ENCODE data around the gene MYO1B. TPM values are rescaled to one million over a fixed set of nuclear protein-coding genes. Genes with fewer than 3 reads are reported as not detected.

The MYO1B gene
- total RNA-seq, 1 donor from 2014 or later = 195 TPM

GRCh38 chr2:191318037-191318728 is 73.0 kb downstream of the MYO1B start:
- DNase-seq (ENCODE audit: low spot score) = no peak
- ATAC-seq = peak; percentile 50

- DNase-seq (ENCODE audit: low spot score) = no peak
- peak; percentile 77 for ATAC-seq
These were observed 73.5 kb downstream of the MYO1B start for GRCh38 chr2:191318729-191319078.

- DNase-seq (ENCODE audit: low spot score) (no peak), ATAC-seq (peak; percentile 11)
These were observed 74.0 kb downstream of the MYO1B start for GRCh38 chr2:191319186-191319585.

GRCh38 chr2:191320881-191321280 is 75.7 kb downstream of the MYO1B start:
- DNase-seq (ENCODE audit: low spot score) = no peak
- ATAC-seq = no peak

GRCh38 chr2:191321861-191322662 is 76.9 kb downstream of the MYO1B start:
- DNase-seq (ENCODE audit: low spot score) (no peak), ATAC-seq (no peak)

GRCh38 chr2:191322828-191323506 is 77.8 kb downstream of the MYO1B start:
- DNase-seq (ENCODE audit: low spot score) (no peak), ATAC-seq (no peak)

- DNase-seq (ENCODE audit: low spot score) = no peak
- ATAC-seq = no peak
These were observed 80.6 kb downstream of the MYO1B start for GRCh38 chr2:191325651-191326365.

- no peak for ATAC-seq
- DNase-seq (ENCODE audit: low spot score) = no peak
These were observed 82.3 kb downstream of the MYO1B start for GRCh38 chr2:191327484-191327883.

- DNase-seq (ENCODE audit: low spot score) = no peak
- peak; percentile 53 for ATAC-seq
These were observed 83.1 kb downstream of the MYO1B start for GRCh38 chr2:191328150-191328809.

- DNase-seq (ENCODE audit: low spot score) = no peak
- no peak for ATAC-seq
These were observed 84.6 kb downstream of the MYO1B start for GRCh38 chr2:191329841-191330240.

- no peak for DNase-seq (ENCODE audit: low spot score)
These were observed 88.7 kb downstream of the MYO1B start for GRCh38 chr2:191333911-191334357.

GRCh38 chr2:191335875-191336464 is 90.8 kb downstream of the MYO1B start:
- peak; percentile 37 for ATAC-seq
- DNase-seq (ENCODE audit: low spot score) = no peak

More at GRCh38 chr2:191333911-191334357, 88.7 kb downstream of the MYO1B start:
- ATAC-seq = peak; percentile 8

- ATAC-seq (no peak), DNase-seq (ENCODE audit: low spot score) (no peak)
These were observed 96.2 kb downstream of the MYO1B start for GRCh38 chr2:191341436-191341835.

- ATAC-seq (no peak), DNase-seq (ENCODE audit: low spot score) (no peak)
These were observed 98.7 kb downstream of the MYO1B start for GRCh38 chr2:191343796-191344338.

GRCh38 chr2:191345788-191346187 is 100.6 kb downstream of the MYO1B start:
- no peak for ATAC-seq
- no peak for DNase-seq (ENCODE audit: low spot score)

- DNase-seq (ENCODE audit: low spot score) = no peak
- ATAC-seq = no peak
These were observed 102.0 kb downstream of the MYO1B start for GRCh38 chr2:191347154-191347553.

- DNase-seq (ENCODE audit: low spot score) (no peak), ATAC-seq (no peak)
These were observed 102.7 kb downstream of the MYO1B start for GRCh38 chr2:191347881-191348280.

GRCh38 chr2:191349990-191350389 is 104.8 kb downstream of the MYO1B start:
- DNase-seq (ENCODE audit: low spot score) (no peak), ATAC-seq (no peak)

GRCh38 chr2:191350826-191351225 is 105.6 kb downstream of the MYO1B start:
- ATAC-seq (no peak), DNase-seq (ENCODE audit: low spot score) (no peak)

- ATAC-seq = no peak
These were observed 106.1 kb downstream of the MYO1B start for GRCh38 chr2:191351298-191351697.

More at GRCh38 chr2:191351298-191351697, 106.1 kb downstream of the MYO1B start:
- no peak for DNase-seq (ENCODE audit: low spot score)
